H9 (cell line): ENCODE results near the gene ETV5. TPM values are rescaled to one million over a fixed set of nuclear protein-coding genes. Genes with fewer than 3 reads are reported as not detected.

Experiments
- DNase-seq: peaks from one replicate; pipeline ENCODE4 v3.0.0-alpha.2; 2017
- H2AFZ ChIP-seq: one replicate; pipeline ENCODE4 v1.6.1; 2013; ENCODE audit warnings: mild to moderate bottlenecking, low read length, control low read depth, moderate library complexity
- H2AK5ac ChIP-seq: 2 replicates; pipeline ENCODE4 v1.6.1; 2013; ENCODE audit warnings: low read length, control low read depth, mixed read lengths; ENCODE audit not compliant: insufficient read length
- H2BK120ac ChIP-seq: one replicate; pipeline ENCODE4 v1.6.1; 2013; ENCODE audit warnings: low read depth, mild to moderate bottlenecking, low read length, control low read depth, inconsistent platforms; ENCODE audit not compliant: poor library complexity, severe bottlenecking
- H2BK12ac ChIP-seq: 2 replicates; pipeline ENCODE4 v1.6.1; 2013; ENCODE audit warnings: low read length, control low read depth, mixed read lengths, low read depth; ENCODE audit not compliant: insufficient read length
- H2BK15ac ChIP-seq: 2 replicates; pipeline ENCODE4 v1.6.1; 2013; ENCODE audit warnings: low read depth, low read length, control low read depth
- H2BK20ac ChIP-seq: one replicate; pipeline ENCODE4 v1.6.1; 2013; ENCODE audit warnings: low read depth, mild to moderate bottlenecking, low read length, control low read depth, inconsistent platforms; ENCODE audit not compliant: poor library complexity, severe bottlenecking
- H2BK5ac ChIP-seq: 2 replicates; pipeline ENCODE4 v1.6.1; 2013; ENCODE audit warnings: low read length, control low read depth, mixed read lengths; ENCODE audit not compliant: insufficient read length
- H3K14ac ChIP-seq: 2 replicates; pipeline ENCODE4 v1.6.1; 2013; ENCODE audit warnings: low read length, control low read depth; ENCODE audit not compliant: insufficient read depth
- H3K18ac ChIP-seq: 2 replicates; pipeline ENCODE4 v1.6.1; 2013; ENCODE audit warnings: low read depth, mild to moderate bottlenecking, mixed read lengths, low read length, control low read depth; ENCODE audit not compliant: insufficient read length
- H3K23ac ChIP-seq: 2 replicates; pipeline ENCODE4 v1.6.1; 2013; ENCODE audit warnings: low read length, control low read depth, mixed read lengths, low read depth; ENCODE audit not compliant: insufficient read length
- H3K23me2 ChIP-seq: 2 replicates; pipeline ENCODE4 v1.6.1; 2013; ENCODE audit warnings: low read depth, mild to moderate bottlenecking, mixed read lengths, low read length, control low read depth; ENCODE audit not compliant: insufficient read length, poor library complexity, severe bottlenecking
- H3K27ac ChIP-seq: 2 replicates; pipeline ENCODE4 v1.5.1; 2013; ENCODE audit warnings: low read length, control low read depth, mixed read lengths, low read depth; ENCODE audit not compliant: insufficient read length
- H3K27me3 ChIP-seq: 2 replicates; pipeline ENCODE4 v1.6.1; 2013; ENCODE audit warnings: low read length, control low read depth, inconsistent platforms; ENCODE audit not compliant: insufficient read depth
- H3K4ac ChIP-seq: 2 replicates; pipeline ENCODE4 v1.6.1; 2013; ENCODE audit warnings: low read depth, mild to moderate bottlenecking, control low read depth, inconsistent platforms, low read length, moderate library complexity
- H3K4me1 ChIP-seq: 2 replicates; pipeline ENCODE4 v1.6.1; 2013; ENCODE audit warnings: low read length, control low read depth, inconsistent platforms; ENCODE audit not compliant: insufficient read depth
- H3K4me2 ChIP-seq: 2 replicates; pipeline ENCODE4 v1.6.1; 2013; ENCODE audit warnings: low read length, control low read depth, mixed read lengths; ENCODE audit not compliant: insufficient read length, insufficient read depth
- H3K56ac ChIP-seq: 2 replicates; pipeline ENCODE4 v1.6.1; 2013; ENCODE audit warnings: low read depth, mild to moderate bottlenecking, mixed read lengths, low read length, control low read depth; ENCODE audit not compliant: insufficient read length
- H3K79me1 ChIP-seq: 2 replicates; pipeline ENCODE4 v1.6.1; 2013; ENCODE audit warnings: low read depth, mild to moderate bottlenecking, moderate library complexity, low read length, control low read depth, inconsistent platforms; ENCODE audit not compliant: insufficient read depth, poor library complexity, severe bottlenecking
- H3K79me2 ChIP-seq: 2 replicates; pipeline ENCODE4 v1.6.1; 2013; ENCODE audit warnings: low read length, control low read depth, inconsistent platforms; ENCODE audit not compliant: insufficient read depth
- H3K9ac ChIP-seq: 2 replicates; pipeline ENCODE4 v1.6.1; 2013; ENCODE audit warnings: low read length, control low read depth, mixed read lengths; ENCODE audit not compliant: insufficient read length; ENCODE audit errors: extremely low read depth
- H3K9me3 ChIP-seq: one replicate; pipeline ENCODE4 v1.6.1; 2013; ENCODE audit warnings: low read depth, low read length, inconsistent platforms; ENCODE audit not compliant: control insufficient read depth
- H3T11ph ChIP-seq: one replicate; pipeline ENCODE4 v1.6.1; 2013; ENCODE audit warnings: mild to moderate bottlenecking, low read length, control low read depth, inconsistent platforms
- H4K20me1 ChIP-seq: one replicate; pipeline ENCODE4 v1.6.1; 2013; ENCODE audit not compliant: control insufficient read depth, insufficient read length, insufficient read depth
- H4K5ac ChIP-seq: 2 replicates; pipeline ENCODE4 v1.6.1; 2013; ENCODE audit warnings: low read depth, mild to moderate bottlenecking, mixed read lengths, low read length, control low read depth; ENCODE audit not compliant: insufficient read length
- H4K8ac ChIP-seq: replicated peaks from 2 replicates; pipeline ENCODE4 v1.6.1; 2013; ENCODE audit warnings: low read length, control low read depth, mixed read lengths, low read depth; ENCODE audit not compliant: insufficient read length
- H4K91ac ChIP-seq: 2 replicates; pipeline ENCODE4 v1.6.1; 2013; ENCODE audit warnings: low read depth, mild to moderate bottlenecking, moderate library complexity, mixed read lengths, low read length, control low read depth; ENCODE audit not compliant: insufficient read length
- H3K27ac Mint-ChIP-seq, 3 experiments: 2 replicates in 2 of 3; 3 replicates in 1 of 3; pipeline ENCODE4 v1.8.0; 2020 to 2021; ENCODE audit warnings: mixed read lengths in 3 of 3, mild to moderate bottlenecking in 1 of 3, moderate library complexity in 1 of 3
- H3K27me3 Mint-ChIP-seq: 2 replicates; pipeline ENCODE4 v1.8.0; 2021; ENCODE audit warnings: low read depth, mild to moderate bottlenecking, moderate library complexity, mixed read lengths
- H3K36me3 Mint-ChIP-seq, 3 experiments: 2 replicates in 2 of 3; 3 replicates in 1 of 3; pipeline ENCODE4 v1.8.0; 2020 to 2021; ENCODE audit warnings: low read depth in 3 of 3, mixed read lengths in 3 of 3; ENCODE audit not compliant: insufficient read depth in 1 of 3
- H3K4me1 Mint-ChIP-seq, 2 experiments: 2 replicates each; pipeline ENCODE4 v1.8.0; 2020; ENCODE audit warnings: mixed read lengths in 2 of 2
- H3K4me3 Mint-ChIP-seq, 2 experiments: 2 replicates in 1 of 2; 3 replicates in 1 of 2; pipeline ENCODE4 v1.8.0; 2020 to 2021; ENCODE audit warnings: mild to moderate bottlenecking in 2 of 2, mixed read lengths in 2 of 2, moderate library complexity in 1 of 2
- H3K9me3 Mint-ChIP-seq, 2 experiments: 2 replicates in 1 of 2; 3 replicates in 1 of 2; pipeline ENCODE4 v1.8.0; 2020; ENCODE audit warnings: mild to moderate bottlenecking in 2 of 2, mixed read lengths in 2 of 2, moderate library complexity in 1 of 2
- WGBS: extraction: QIAGEN DNeasy Blood & Tissue Kit; methylation state at CpG from one replicate; pipeline ENCODE4 v1.1.7; 2013; ENCODE audit warnings: missing lambda C conversion rate, low lambda C conversion rate, mixed read lengths; ENCODE audit not compliant: insufficient read length; ENCODE audit errors: extremely low coverage; 5-methylcytosine and 5-hydroxymethylcytosine counted together
- total RNA-seq: library from RNA; stranded (reverse); gene quantifications from 2 replicates; pipeline ENCODE4 v1.2.1, GENCODE V29; 2021
- TF ChIP-seq, protein P1 (sequence below): fragments of 200-600 bp; sonication (generic); conservative IDR thresholded peaks from 3 replicates; pipeline ENCODE4 v1.8.0; 2021; ENCODE audit warnings: antibody characterized with exemption, mild to moderate bottlenecking

The ETV5 gene
- total RNA-seq, 1 experiment from 2014 or later = 7.7 TPM

DNA sequence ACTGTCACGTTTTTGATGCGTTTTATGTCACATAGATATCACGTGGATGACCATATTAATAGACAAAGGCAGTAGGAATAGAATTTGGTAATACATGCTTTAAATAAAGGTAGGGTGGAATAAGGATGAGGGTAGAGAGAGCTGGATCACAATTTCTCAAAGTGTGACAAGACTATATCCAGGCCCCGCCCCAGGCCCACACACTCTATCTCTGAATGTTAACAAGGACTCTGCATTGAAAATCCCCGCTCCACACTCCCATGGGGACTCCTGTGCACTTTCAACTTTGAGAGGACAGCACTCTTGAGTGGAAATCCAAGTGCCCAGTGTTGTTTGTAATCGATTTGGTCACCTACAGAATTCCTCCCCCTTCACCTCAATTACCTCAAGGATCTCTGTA is 31.4 kb downstream of the ETV5 start:
- H3K79me2 ChIP-seq = no peaks in the 10 kb centered on the region
- H4K20me1 ChIP-seq = no peaks in the 10 kb centered on the region
- Mint-ChIP-seq H3K27ac (no peak overlapping the region), H3K36me3 (peaks cover 0 to 48% (median 3%) of the 10 kb centered on the region in 3 experiments; a peak in 6 of 7 replicates), H3K9me3 (no peaks in the 10 kb centered on the region; a peak in 1 of 5 replicates), H3K4me1 (peaks cover 22 to 39% of the 10 kb centered on the region in 2 experiments), H3K4me3 (no peak overlapping the region), H3K27me3 (no peaks in the 10 kb centered on the region)
- H3K56ac ChIP-seq = no peak overlapping the region
- no peak overlapping the region for H3K18ac ChIP-seq
- H3K27ac ChIP-seq = no peak overlapping the region
- no CpG with 5 or more reads among the region's 6 CpGs for WGBS
- H2BK12ac ChIP-seq = no peak overlapping the region
- no peak overlapping the region for H3K4me2 ChIP-seq
- no peak overlapping the region for H3K14ac ChIP-seq
- H3K79me1 ChIP-seq = no peaks in the 10 kb centered on the region
- H3K23ac ChIP-seq = no peak overlapping the region
- H4K91ac ChIP-seq = no peak overlapping the region
- peaks cover 10% of the 10 kb centered on the region; the same call in 1 of the 2 replicates for H3K4me1 ChIP-seq
- H3K9me3 ChIP-seq = no peaks in the 10 kb centered on the region
- H3K9ac ChIP-seq = no peak overlapping the region
- no peak overlapping the region for H2BK15ac ChIP-seq
- H3K23me2 ChIP-seq = no peaks in the 10 kb centered on the region
- no peak overlapping the region for H2BK20ac ChIP-seq
- H2BK5ac ChIP-seq = no peak overlapping the region
- H2BK120ac ChIP-seq = no peak overlapping the region
- no peak for DNase-seq
- H3K27me3 ChIP-seq = no peaks in the 10 kb centered on the region
- no peak overlapping the region for H3K4ac ChIP-seq
- no peak overlapping the region for H2AK5ac ChIP-seq
- H4K5ac ChIP-seq = no peak overlapping the region
- H3T11ph ChIP-seq = no peak overlapping the region
- TF ChIP-seq, protein P1, sequence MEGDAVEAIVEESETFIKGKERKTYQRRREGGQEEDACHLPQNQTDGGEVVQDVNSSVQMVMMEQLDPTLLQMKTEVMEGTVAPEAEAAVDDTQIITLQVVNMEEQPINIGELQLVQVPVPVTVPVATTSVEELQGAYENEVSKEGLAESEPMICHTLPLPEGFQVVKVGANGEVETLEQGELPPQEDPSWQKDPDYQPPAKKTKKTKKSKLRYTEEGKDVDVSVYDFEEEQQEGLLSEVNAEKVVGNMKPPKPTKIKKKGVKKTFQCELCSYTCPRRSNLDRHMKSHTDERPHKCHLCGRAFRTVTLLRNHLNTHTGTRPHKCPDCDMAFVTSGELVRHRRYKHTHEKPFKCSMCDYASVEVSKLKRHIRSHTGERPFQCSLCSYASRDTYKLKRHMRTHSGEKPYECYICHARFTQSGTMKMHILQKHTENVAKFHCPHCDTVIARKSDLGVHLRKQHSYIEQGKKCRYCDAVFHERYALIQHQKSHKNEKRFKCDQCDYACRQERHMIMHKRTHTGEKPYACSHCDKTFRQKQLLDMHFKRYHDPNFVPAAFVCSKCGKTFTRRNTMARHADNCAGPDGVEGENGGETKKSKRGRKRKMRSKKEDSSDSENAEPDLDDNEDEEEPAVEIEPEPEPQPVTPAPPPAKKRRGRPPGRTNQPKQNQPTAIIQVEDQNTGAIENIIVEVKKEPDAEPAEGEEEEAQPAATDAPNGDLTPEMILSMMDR = no peak
- H4K8ac ChIP-seq = no peak overlapping the region
- no peak overlapping the region for H2AFZ ChIP-seq
